ENCODE data around the gene OAS2. TPM values are rescaled to one million over a fixed set of nuclear protein-coding genes. Genes with fewer than 3 reads are reported as not detected.

Gene OAS2
- total RNA-seq, 1 donor from 2014 or later: 8.0 TPM

DNA sequence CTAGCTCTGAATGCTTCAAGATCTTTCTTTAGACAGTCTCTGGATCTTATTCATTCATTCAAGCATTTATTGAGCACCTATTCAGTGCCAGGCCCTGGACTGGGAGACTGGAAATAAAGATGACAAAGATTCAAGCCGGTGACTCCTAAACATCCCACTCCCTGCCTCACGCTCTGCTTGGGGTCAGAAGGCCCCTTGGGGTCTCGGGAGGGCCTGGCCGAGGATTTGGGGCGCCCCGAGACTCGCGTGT lies 78.0 kb downstream of the OAS2 start:
- DNase-seq (ENCODE audit: low spot score in 2 of 2): no peak
- TF ChIP-seq, protein P1, sequence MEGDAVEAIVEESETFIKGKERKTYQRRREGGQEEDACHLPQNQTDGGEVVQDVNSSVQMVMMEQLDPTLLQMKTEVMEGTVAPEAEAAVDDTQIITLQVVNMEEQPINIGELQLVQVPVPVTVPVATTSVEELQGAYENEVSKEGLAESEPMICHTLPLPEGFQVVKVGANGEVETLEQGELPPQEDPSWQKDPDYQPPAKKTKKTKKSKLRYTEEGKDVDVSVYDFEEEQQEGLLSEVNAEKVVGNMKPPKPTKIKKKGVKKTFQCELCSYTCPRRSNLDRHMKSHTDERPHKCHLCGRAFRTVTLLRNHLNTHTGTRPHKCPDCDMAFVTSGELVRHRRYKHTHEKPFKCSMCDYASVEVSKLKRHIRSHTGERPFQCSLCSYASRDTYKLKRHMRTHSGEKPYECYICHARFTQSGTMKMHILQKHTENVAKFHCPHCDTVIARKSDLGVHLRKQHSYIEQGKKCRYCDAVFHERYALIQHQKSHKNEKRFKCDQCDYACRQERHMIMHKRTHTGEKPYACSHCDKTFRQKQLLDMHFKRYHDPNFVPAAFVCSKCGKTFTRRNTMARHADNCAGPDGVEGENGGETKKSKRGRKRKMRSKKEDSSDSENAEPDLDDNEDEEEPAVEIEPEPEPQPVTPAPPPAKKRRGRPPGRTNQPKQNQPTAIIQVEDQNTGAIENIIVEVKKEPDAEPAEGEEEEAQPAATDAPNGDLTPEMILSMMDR (IDR thresholded peaks at IDR 0.05): no peak
- peaks cover 0 to 9% of the 10 kb centered on the region in 2 donors for H3K4me1 ChIP-seq
- H3K27me3 ChIP-seq: peaks cover 7% of the 10 kb centered on the region
- no peaks in the 10 kb centered on the region for H3K36me3 ChIP-seq
- peak overlapping the region; percentile 44 to 61 for H3K4me3 ChIP-seq
- no peaks in the 10 kb centered on the region for H3K9me3 ChIP-seq
- H3K27ac ChIP-seq: no peak overlapping the region
- intact Hi-C loops (cut with DNase I): no loop called here

DNA sequence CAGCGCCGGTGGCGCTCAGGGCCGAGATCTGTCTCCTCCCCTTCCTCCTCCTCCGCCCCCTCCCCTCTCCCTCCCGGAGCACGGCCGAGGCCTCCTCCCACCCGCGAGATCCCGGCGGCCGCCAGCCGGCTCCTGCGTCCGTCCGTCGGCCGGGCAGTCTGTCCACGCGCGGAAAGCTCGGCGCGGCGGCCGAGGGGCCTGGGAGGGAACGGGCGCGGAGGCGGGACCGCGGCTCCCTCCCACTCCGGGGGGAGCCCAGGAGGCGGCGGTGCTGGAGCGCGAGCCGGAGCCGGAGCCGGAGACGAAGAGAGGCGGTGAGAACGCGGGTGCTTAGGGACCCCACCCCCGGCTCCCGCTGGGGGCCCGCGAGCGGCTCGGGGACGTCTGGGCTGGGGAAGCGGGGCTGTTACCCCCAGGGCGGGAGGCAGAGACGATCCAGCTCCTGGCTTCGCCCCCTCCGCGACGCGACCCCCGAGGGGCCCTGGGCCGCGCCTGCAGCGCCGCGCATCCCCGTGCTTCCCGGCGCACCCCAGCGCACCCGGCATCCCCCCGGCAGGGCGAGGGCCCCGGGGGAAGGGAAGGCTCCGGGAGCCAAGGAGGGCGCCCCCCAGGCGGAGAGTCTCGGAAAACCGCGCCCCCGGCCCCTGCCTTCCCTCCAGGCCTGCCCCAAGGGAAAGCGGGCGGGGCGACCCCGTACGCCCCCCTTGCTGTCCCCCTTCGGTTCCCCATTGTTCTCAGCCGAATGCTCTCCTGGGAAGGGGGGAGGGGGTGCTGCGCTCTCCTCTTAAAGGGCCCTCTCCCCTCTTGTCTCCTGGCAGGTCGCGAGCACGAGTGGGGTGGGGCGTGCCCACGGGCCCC lies 78.5 kb downstream of the OAS2 start, which contains the start of gene DTX1:
TSS of gene DTX1 (plus strand) at position 100 of the 858 bp plus-strand sequence. CDS start 1,463 bp downstream, outside the sequence.
- Histone ChIP-seq H3K9me3 (no peaks in the 10 kb centered on the region), H3K4me3 (peak within 1 kb of the TSS; percentile 44 to 61), H3K27ac (no peak within 1 kb of the TSS), H3K27me3 (peaks cover 7% of the 10 kb centered on the region), H3K4me1 (peaks cover 0 to 9% of the 10 kb centered on the region in 2 donors), H3K36me3 (no peaks in the 10 kb centered on the region)
- no peak for DNase-seq (ENCODE audit: low spot score in 2 of 2)
- intact Hi-C loops (cut with DNase I): no loop called here
- TF ChIP-seq, protein P1 (IDR thresholded peaks at IDR 0.05): no peak

DNA sequence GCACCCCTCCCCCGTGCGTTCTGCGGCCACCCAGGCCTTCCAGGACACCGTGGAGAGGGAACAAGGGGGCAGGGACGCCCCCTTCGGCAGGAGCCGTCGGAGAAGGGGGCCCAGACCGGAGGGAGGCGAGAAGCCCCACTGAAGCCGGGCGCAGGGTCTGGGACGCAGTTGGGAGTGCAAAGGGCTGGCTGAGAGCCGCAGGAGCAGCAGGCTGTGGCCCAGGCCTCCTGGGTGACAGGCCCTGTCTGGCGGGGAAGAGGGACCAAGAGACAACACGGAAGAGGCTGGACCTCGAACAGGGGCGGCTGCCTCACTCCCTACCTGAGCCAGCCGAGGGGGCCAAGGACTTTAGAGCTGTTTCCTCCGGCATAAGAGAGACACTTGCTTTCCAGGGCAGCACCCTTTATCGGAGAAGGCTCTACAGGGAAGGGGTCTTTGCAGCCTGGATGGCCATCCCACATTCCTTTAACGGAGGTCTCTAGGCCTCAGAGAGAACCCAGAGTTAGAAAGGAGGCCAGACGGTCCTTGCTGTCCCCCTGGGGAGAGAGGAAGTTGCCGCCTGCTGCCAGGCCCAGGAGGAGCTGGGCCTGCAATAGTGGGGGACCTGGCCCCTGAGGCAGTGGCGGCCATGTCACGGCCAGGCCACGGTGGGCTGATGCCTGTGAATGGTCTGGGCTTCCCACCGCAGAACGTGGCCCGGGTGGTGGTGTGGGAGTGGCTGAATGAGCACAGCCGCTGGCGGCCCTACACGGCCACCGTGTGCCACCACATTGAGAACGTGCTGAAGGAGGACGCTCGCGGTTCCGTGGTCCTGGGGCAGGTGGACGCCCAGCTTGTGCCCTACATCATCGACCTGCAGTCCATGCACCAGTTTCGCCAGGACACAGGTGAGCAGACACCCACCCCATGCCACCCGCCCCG lies 79.5 kb downstream of the OAS2 start:
- peaks cover 7% of the 10 kb centered on the region for H3K27me3 ChIP-seq
- H3K9me3 ChIP-seq: no peaks in the 10 kb centered on the region
- intact Hi-C loops (cut with DNase I): no loop called here
- DNase-seq (ENCODE audit: low spot score in 2 of 2): no peak
- TF ChIP-seq, protein P1 (IDR thresholded peaks at IDR 0.05): no peak
- H3K4me1 ChIP-seq: peaks cover 0 to 9% of the 10 kb centered on the region in 2 donors
- H3K4me3 ChIP-seq: peak overlapping the region; percentile 44 to 61
- no peak overlapping the region for H3K27ac ChIP-seq
- no peaks in the 10 kb centered on the region for H3K36me3 ChIP-seq

DNA sequence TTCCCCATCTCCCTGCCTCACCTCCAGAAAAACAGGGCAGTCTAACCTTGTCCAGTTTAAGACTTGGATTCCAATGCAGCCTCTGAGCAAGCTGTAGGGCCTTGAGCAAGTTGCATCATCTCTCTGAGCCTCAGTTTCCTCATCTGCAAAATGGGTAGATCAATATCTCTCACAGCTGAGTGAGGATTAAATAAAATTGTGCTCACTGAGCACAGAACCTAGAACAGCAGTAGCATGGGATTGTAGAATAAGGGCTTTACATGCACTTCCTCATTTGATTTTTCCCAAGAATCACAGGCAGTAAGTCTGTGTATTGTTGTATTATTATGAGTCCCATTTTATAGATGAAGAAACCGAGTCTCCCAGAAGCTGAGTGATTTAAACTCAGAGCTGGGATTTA lies 80.2 kb downstream of the OAS2 start:
- Histone ChIP-seq H3K4me3 (no peak overlapping the region), H3K27me3 (peaks cover 7% of the 10 kb centered on the region), H3K4me1 (peaks cover 0 to 9% of the 10 kb centered on the region in 2 donors), H3K27ac (no peak overlapping the region), H3K36me3 (no peaks in the 10 kb centered on the region), H3K9me3 (no peaks in the 10 kb centered on the region)
- intact Hi-C loops (cut with DNase I): no loop called here
- TF ChIP-seq, protein P1 (IDR thresholded peaks at IDR 0.05): no peak
- no peak for DNase-seq (ENCODE audit: low spot score in 2 of 2)

DNA sequence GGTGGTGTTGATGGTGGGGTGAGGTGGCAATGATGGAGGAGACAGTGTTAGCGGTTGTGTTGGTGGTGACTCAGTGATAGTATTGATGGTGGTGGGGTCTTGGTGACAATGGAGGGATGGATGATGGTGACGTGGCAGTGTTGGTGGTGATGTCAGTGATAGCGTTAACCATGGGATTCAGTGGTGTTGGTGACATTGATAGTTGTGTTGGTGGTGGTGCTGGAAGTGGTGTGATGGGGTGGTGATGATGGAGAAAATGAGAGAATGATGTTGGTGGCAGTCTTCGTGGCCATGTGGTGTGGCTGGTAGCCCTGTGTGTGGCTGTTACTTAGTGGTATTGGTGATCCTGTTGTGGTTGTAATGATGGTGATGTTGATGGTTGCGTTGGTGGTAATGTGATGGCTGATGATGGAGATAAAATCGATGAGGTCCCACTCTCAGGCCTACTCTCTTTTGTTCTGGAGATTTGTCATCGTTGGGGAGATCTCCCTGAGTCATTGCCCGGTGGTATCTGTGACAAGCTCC lies 80.8 kb downstream of the OAS2 start:
- DNase-seq (ENCODE audit: low spot score in 2 of 2): no peak
- H3K27ac ChIP-seq: no peak overlapping the region
- intact Hi-C loops (cut with DNase I): no loop called here
- H3K4me1 ChIP-seq: peaks cover 0 to 9% of the 10 kb centered on the region in 2 donors
- TF ChIP-seq, protein P1 (IDR thresholded peaks at IDR 0.05): no peak
- peaks cover 9% of the 10 kb centered on the region for H3K27me3 ChIP-seq
- no peak overlapping the region for H3K4me3 ChIP-seq
- no peaks in the 10 kb centered on the region for H3K9me3 ChIP-seq
- H3K36me3 ChIP-seq: no peaks in the 10 kb centered on the region
